Prostate gland (tissue), 2 donors: Measurements from ENCODE around the gene NDUFA3.

ENCODE experiments used
- POLR2A ChIP-seq: fragments of 450-650 bp; IDR thresholded peaks from one replicate; pipeline ENCODE4 v1.6.1; 2016; ENCODE audit warnings: antibody characterized with exemption, mild to moderate bottlenecking
- POLR2AphosphoS5 ChIP-seq: sonication (generic); formaldehyde crosslinking; IDR thresholded peaks from one replicate; pipeline ENCODE4 v1.6.1; 2017; ENCODE audit warnings: antibody characterized with exemption
- TF ChIP-seq, protein P1 (sequence below), 4 experiments: fragments of 200-600 bp in 2 of 4; fragments of 450-650 bp in 2 of 4; sonication (generic) in 2 of 4; IDR thresholded peaks; 1 replicate in 3 of 4; 2 replicates in 1 of 4; pipeline ENCODE4 v1.5.1; 2016 to 2019; ENCODE audit warnings: antibody characterized with exemption in 4 of 4, mild to moderate bottlenecking in 2 of 4, moderate library complexity in 2 of 4

- TF ChIP-seq, protein P1, sequence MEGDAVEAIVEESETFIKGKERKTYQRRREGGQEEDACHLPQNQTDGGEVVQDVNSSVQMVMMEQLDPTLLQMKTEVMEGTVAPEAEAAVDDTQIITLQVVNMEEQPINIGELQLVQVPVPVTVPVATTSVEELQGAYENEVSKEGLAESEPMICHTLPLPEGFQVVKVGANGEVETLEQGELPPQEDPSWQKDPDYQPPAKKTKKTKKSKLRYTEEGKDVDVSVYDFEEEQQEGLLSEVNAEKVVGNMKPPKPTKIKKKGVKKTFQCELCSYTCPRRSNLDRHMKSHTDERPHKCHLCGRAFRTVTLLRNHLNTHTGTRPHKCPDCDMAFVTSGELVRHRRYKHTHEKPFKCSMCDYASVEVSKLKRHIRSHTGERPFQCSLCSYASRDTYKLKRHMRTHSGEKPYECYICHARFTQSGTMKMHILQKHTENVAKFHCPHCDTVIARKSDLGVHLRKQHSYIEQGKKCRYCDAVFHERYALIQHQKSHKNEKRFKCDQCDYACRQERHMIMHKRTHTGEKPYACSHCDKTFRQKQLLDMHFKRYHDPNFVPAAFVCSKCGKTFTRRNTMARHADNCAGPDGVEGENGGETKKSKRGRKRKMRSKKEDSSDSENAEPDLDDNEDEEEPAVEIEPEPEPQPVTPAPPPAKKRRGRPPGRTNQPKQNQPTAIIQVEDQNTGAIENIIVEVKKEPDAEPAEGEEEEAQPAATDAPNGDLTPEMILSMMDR (IDR thresholded peaks at IDR 0.05): no peak
- no peak for TF ChIP-seq POLR2A
- no peak for TF ChIP-seq POLR2AphosphoS5
Observed at GRCh38 chr19:54136086-54136863, 33.6 kb downstream of the NDUFA3 start.
